K562 (cell line): ENCODE results near the gene FASTK. TPM values are rescaled to one million over a fixed set of nuclear protein-coding genes. Genes with fewer than 3 reads are reported as not detected.

Source experiments
- ATF3 ChIP-seq, 2 experiments: fragments of 450-650 bp in 1 of 2; sonication (generic) in 1 of 2; formaldehyde crosslinking in 1 of 2; IDR thresholded peaks in 1 of 2; conservative IDR thresholded peaks in 1 of 2; 2 replicates each; pipeline versions ENCODE4 v1.6.1 to v1.8.1; 2016 to 2023; ENCODE audit warnings: mild to moderate bottlenecking in 2 of 2, moderate library complexity in 2 of 2, inconsistent platforms in 1 of 2, missing genetic modification reagents in 1 of 2
- EP300 ChIP-seq: IDR thresholded peaks from 2 replicates; pipeline ENCODE4 v1.6.1; 2012; ENCODE audit warnings: low read length, improper control_type of control experiment
- GABPA ChIP-seq: fragments of 200-800 bp; sonication (Bioruptor generic); conservative IDR thresholded peaks from 2 replicates; pipeline ENCODE4 v1.6.1; 2016; ENCODE audit warnings: low read depth, missing genetic modification characterization, missing compliant biosample characterization
- JUNB ChIP-seq: fragments of 450-650 bp; formaldehyde crosslinking; conservative IDR thresholded peaks from 2 replicates; pipeline ENCODE4 v1.4.0; 2020; ENCODE audit warnings: mild to moderate bottlenecking
- MIER1 ChIP-seq: fragments of 450-650 bp; IDR thresholded peaks from 2 replicates; pipeline ENCODE4 v1.6.1; 2016; ENCODE audit warnings: antibody characterized with exemption, mild to moderate bottlenecking, low read depth
- NR0B1 ChIP-seq: fragments of 450-650 bp; IDR thresholded peaks from one replicate; pipeline ENCODE4 v1.6.1; 2018; ENCODE audit warnings: mild to moderate bottlenecking, moderate library complexity; ENCODE audit not compliant: partially characterized antibody
- PHF21A ChIP-seq: fragments of 450-650 bp; IDR thresholded peaks from 2 replicates; pipeline ENCODE4 v1.6.1; 2017; ENCODE audit warnings: low read depth, borderline replicate concordance
- POLR2G ChIP-seq: fragments of 200-400 bp; formaldehyde crosslinking; IDR thresholded peaks from 2 replicates; pipeline ENCODE4 v1.6.1; 2017; ENCODE audit warnings: low read depth, mild to moderate bottlenecking, antibody characterized with exemption, low read length, moderate library complexity
- PTRF ChIP-seq: fragments of 450-650 bp; IDR thresholded peaks from 2 replicates; pipeline ENCODE4 v1.6.1; 2016; ENCODE audit warnings: mild to moderate bottlenecking, missing genetic modification characterization, missing compliant biosample characterization
- RFX1 ChIP-seq: fragments of 450-650 bp; IDR thresholded peaks from 2 replicates; pipeline ENCODE4 v1.6.1; 2016; ENCODE audit warnings: mild to moderate bottlenecking, moderate library complexity
- SAFB ChIP-seq: fragments of 200-400 bp; formaldehyde crosslinking; IDR thresholded peaks from 2 replicates; pipeline ENCODE4 v1.6.1; 2017; ENCODE audit warnings: low read depth, low read length, borderline replicate concordance
- SRSF1 ChIP-seq: fragments of 200-400 bp; formaldehyde crosslinking; IDR thresholded peaks from 2 replicates; pipeline ENCODE4 v1.6.1; 2017; ENCODE audit warnings: mild to moderate bottlenecking, low read depth, low read length, moderate library complexity
- TAF15 ChIP-seq: fragments of 200-400 bp; formaldehyde crosslinking; IDR thresholded peaks from 2 replicates; pipeline ENCODE4 v1.6.1; 2017; ENCODE audit warnings: mild to moderate bottlenecking, low read depth, low read length, moderate library complexity
- ZNF311 ChIP-seq: fragments of 250-450 bp; sonication (Bioruptor Pico); IDR thresholded peaks from 2 replicates; pipeline ENCODE4 v1.4.0; 2020; ENCODE audit warnings: mild to moderate bottlenecking, moderate library complexity
- polyA plus RNA-seq, 8 experiments: library from polyadenylated mRNA; depleted of rRNA in 4 of 8; stranded (reverse) in 5 of 8; unstranded in 3 of 8; fragments of >200 nt; fragmentation: Nextera tagmentation in 2 of 8; fragmentation: Illumina TruSeq in 1 of 8; extraction: Ambion mirVana in 2 of 8; extraction: Trizol in 1 of 8; gene quantifications; 2 replicates each; pipeline versions ENCODE4 v1.2.1 to v1.2.3, GENCODE V29; 2011 to 2014; ENCODE audit warnings: inconsistent platforms in 1 of 8, missing spikeins in 1 of 8
- total RNA-seq, 7 experiments: library from RNA; depleted of rRNA in 6 of 7; stranded (reverse); fragments of >200 nt in 6 of 7; fragmentation: Illumina TruSeq in 2 of 7; extraction: Trizol in 2 of 7; gene quantifications; 2 replicates each; pipeline versions ENCODE4 v1.2.1 to v1.2.3, GENCODE V29; 2011 to 2021; ENCODE audit warnings: low replicate concordance in 1 of 7
- TF ChIP-seq, protein P1 (sequence below), 2 experiments: fragments of 450-650 bp; formaldehyde crosslinking in 1 of 2; IDR thresholded peaks; 2 replicates each; pipeline versions ENCODE4 v1.4.0 to v1.6.1; 2014 to 2020; ENCODE audit warnings: mild to moderate bottlenecking in 2 of 2, borderline replicate concordance in 1 of 2, low read depth in 1 of 2

FASTK gene
- total and polyA plus RNA-seq, 9 of the 15 experiments (the other 6 are each of a cell fraction or from before 2014, with no cell fraction given): 0.51 to 150 (median 48.2) TPM

GRCh38 chr7:151028131-151028947 lies 52.3 kb downstream of the FASTK start, which contains the start of gene ABCB8 (continued):
- TF ChIP-seq, protein P1, sequence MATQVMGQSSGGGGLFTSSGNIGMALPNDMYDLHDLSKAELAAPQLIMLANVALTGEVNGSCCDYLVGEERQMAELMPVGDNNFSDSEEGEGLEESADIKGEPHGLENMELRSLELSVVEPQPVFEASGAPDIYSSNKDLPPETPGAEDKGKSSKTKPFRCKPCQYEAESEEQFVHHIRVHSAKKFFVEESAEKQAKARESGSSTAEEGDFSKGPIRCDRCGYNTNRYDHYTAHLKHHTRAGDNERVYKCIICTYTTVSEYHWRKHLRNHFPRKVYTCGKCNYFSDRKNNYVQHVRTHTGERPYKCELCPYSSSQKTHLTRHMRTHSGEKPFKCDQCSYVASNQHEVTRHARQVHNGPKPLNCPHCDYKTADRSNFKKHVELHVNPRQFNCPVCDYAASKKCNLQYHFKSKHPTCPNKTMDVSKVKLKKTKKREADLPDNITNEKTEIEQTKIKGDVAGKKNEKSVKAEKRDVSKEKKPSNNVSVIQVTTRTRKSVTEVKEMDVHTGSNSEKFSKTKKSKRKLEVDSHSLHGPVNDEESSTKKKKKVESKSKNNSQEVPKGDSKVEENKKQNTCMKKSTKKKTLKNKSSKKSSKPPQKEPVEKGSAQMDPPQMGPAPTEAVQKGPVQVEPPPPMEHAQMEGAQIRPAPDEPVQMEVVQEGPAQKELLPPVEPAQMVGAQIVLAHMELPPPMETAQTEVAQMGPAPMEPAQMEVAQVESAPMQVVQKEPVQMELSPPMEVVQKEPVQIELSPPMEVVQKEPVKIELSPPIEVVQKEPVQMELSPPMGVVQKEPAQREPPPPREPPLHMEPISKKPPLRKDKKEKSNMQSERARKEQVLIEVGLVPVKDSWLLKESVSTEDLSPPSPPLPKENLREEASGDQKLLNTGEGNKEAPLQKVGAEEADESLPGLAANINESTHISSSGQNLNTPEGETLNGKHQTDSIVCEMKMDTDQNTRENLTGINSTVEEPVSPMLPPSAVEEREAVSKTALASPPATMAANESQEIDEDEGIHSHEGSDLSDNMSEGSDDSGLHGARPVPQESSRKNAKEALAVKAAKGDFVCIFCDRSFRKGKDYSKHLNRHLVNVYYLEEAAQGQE (IDR thresholded peaks at IDR 0.05; ENCODE audit: borderline replicate concordance): peak; percentile 88; the same call in 1 of the 2 replicates
- TF ChIP-seq, protein P1 (CRISPR knock-in tag; IDR thresholded peaks at IDR 0.05; ENCODE audit: low read depth): peak; percentile 73
- no peak for TF ChIP-seq TAF15
- TF ChIP-seq PTRF (tag): no peak
- peak; percentile 95 for TF ChIP-seq POLR2G
- TF ChIP-seq GABPA: peak; percentile 80
- no peak for TF ChIP-seq NR0B1
- TF ChIP-seq ZNF311 (CRISPR knock-in tag): no peak
- peak; percentile 8; the same call in 1 of the 2 replicates for TF ChIP-seq ATF3 (IDR thresholded peaks at IDR 0.05)
- TF ChIP-seq ATF3 (CRISPR knock-in tag; conservative IDR thresholded peaks at IDR 0.05): peak; percentile 92
- TF ChIP-seq MIER1: no peak
- TF ChIP-seq EP300: peak; percentile 50; the same call in 1 of the 2 replicates
- no peak for TF ChIP-seq JUNB (CRISPR knock-in tag)
- peak; percentile 81; the same call in 1 of the 2 replicates for TF ChIP-seq SAFB
- no peak for TF ChIP-seq PHF21A
- TF ChIP-seq RFX1: peak; percentile 99
- no peak for TF ChIP-seq SRSF1
